Measurements from ENCODE around the gene SLC44A5. TPM values are rescaled to one million over a fixed set of nuclear protein-coding genes. Genes with fewer than 3 reads are reported as not detected.
"Not testable (repeated sequence)": the region's sequence is repeated elsewhere in the genome, so short reads cannot be mapped to it uniquely, and the experiment has no call there.

SLC44A5 gene
- polyA plus RNA-seq, 1 experiment: 0.19 TPM

GRCh38 chr1:75501577-75502295, 109.2 kb downstream of the SLC44A5 start:
- CTCF ChIA-PET: no interaction called here
- Histone ChIP-seq H3K4me3 (ENCODE audit: low read depth, low read length) (no peak overlapping the region), H3K9me3 (ENCODE audit: control insufficient read depth, insufficient read depth, low read length) (no peaks in the 10 kb centered on the region), H3K27ac (ENCODE audit: low read depth, low read length) (no peak overlapping the region), H3K27me3 (ENCODE audit: control insufficient read depth, insufficient read depth, low read length) (no peaks in the 10 kb centered on the region)
- TF ChIP-seq, protein P1, sequence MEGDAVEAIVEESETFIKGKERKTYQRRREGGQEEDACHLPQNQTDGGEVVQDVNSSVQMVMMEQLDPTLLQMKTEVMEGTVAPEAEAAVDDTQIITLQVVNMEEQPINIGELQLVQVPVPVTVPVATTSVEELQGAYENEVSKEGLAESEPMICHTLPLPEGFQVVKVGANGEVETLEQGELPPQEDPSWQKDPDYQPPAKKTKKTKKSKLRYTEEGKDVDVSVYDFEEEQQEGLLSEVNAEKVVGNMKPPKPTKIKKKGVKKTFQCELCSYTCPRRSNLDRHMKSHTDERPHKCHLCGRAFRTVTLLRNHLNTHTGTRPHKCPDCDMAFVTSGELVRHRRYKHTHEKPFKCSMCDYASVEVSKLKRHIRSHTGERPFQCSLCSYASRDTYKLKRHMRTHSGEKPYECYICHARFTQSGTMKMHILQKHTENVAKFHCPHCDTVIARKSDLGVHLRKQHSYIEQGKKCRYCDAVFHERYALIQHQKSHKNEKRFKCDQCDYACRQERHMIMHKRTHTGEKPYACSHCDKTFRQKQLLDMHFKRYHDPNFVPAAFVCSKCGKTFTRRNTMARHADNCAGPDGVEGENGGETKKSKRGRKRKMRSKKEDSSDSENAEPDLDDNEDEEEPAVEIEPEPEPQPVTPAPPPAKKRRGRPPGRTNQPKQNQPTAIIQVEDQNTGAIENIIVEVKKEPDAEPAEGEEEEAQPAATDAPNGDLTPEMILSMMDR (IDR thresholded peaks at IDR 0.05; ENCODE audit: low read depth, low read length): no peak
- no peak for DNase-seq (ENCODE audit: low read depth, low spot score)
- POLR2A ChIA-PET: no interaction called here

- H3K9me3 ChIP-seq (ENCODE audit: control insufficient read depth, insufficient read depth, low read length): peaks cover 4% of the 10 kb centered on the region
- no peak overlapping the region for H3K27ac ChIP-seq (ENCODE audit: low read depth, low read length)
- no peak for DNase-seq (ENCODE audit: low read depth, low spot score)
- CTCF ChIA-PET: no interaction called here
- H3K27me3 ChIP-seq (ENCODE audit: control insufficient read depth, insufficient read depth, low read length): no peaks in the 10 kb centered on the region
- POLR2A ChIA-PET: no interaction called here
- TF ChIP-seq, protein P1 (IDR thresholded peaks at IDR 0.05; ENCODE audit: low read depth, low read length): no peak
- no peak overlapping the region for H3K4me3 ChIP-seq (ENCODE audit: low read depth, low read length)
These were observed 118.9 kb downstream of the SLC44A5 start for GRCh38 chr1:75492011-75492410.

- Histone ChIP-seq H3K27me3 (ENCODE audit: control insufficient read depth, insufficient read depth, low read length) (no peaks in the 10 kb centered on the region), H3K9me3 (ENCODE audit: control insufficient read depth, insufficient read depth, low read length) (peaks cover 9% of the 10 kb centered on the region), H3K27ac (ENCODE audit: low read depth, low read length) (no peak overlapping the region), H3K4me3 (ENCODE audit: low read depth, low read length) (no peak overlapping the region)
- TF ChIP-seq, protein P1 (IDR thresholded peaks at IDR 0.05; ENCODE audit: low read depth, low read length): no peak
- CTCF ChIA-PET: interaction anchor here (0.7 kb wide), 1 partner anchor 145 kb away, joined by 3 read pairs; no protein-coding TSS in a partner anchor
- POLR2A ChIA-PET: no interaction called here
- DNase-seq (ENCODE audit: low read depth, low spot score): no peak
These were observed 123.5 kb downstream of the SLC44A5 start for GRCh38 chr1:75487399-75487798.

DNA sequence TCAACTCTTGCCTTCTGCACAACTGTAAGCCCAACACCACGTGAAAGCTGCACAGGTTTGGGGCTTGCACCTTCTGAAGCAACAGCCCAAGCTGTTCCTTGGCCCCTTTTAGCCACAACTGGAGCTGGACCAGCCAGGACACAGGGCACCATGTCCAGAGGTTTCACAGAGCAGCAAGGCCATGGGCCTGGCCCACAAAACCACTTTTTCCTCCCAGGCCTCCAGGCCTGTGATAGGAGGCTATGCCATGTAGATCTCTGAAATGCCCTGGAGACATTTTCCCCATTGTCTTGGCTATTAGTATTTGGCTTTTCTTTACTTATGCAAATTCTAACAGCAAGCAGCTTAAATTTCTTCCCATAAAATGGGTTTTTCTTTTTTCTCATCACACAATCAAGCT, 126.1 kb downstream of the SLC44A5 start:
- ChIA-PET POLR2A (no interaction called here), CTCF (no interaction called here)
- Histone ChIP-seq H3K27ac (ENCODE audit: low read depth, low read length) (no peak overlapping the region), H3K9me3 (ENCODE audit: control insufficient read depth, insufficient read depth, low read length) (peaks cover 9% of the 10 kb centered on the region), H3K27me3 (ENCODE audit: control insufficient read depth, insufficient read depth, low read length) (no peaks in the 10 kb centered on the region), H3K4me3 (ENCODE audit: low read depth, low read length) (no peak overlapping the region)
- DNase-seq (ENCODE audit: low read depth, low spot score): no peak
- TF ChIP-seq, protein P1 (IDR thresholded peaks at IDR 0.05; ENCODE audit: low read depth, low read length): no peak

- CTCF ChIA-PET: no interaction called here
- Histone ChIP-seq H3K27ac (ENCODE audit: low read depth, low read length) (no peak overlapping the region), H3K27me3 (ENCODE audit: control insufficient read depth, insufficient read depth, low read length) (no peaks in the 10 kb centered on the region), H3K9me3 (ENCODE audit: control insufficient read depth, insufficient read depth, low read length) (peaks cover 9% of the 10 kb centered on the region), H3K4me3 (ENCODE audit: low read depth, low read length) (no peak overlapping the region)
- POLR2A ChIA-PET: no interaction called here
- no peak for DNase-seq (ENCODE audit: low read depth, low spot score)
- TF ChIP-seq, protein P1 (IDR thresholded peaks at IDR 0.05; ENCODE audit: low read depth, low read length): no peak
These were observed 128.0 kb downstream of the SLC44A5 start for GRCh38 chr1:75482951-75483350.

- POLR2A ChIA-PET; H3K27me3 ChIP-seq (ENCODE audit: control insufficient read depth, insufficient read depth, low read length); H3K9me3 ChIP-seq (ENCODE audit: control insufficient read depth, insufficient read depth, low read length); DNase-seq (ENCODE audit: low read depth, low spot score); H3K4me3 ChIP-seq (ENCODE audit: low read depth, low read length); H3K27ac ChIP-seq (ENCODE audit: low read depth, low read length); CTCF ChIA-PET: not testable (repeated sequence)
These were observed 134.4 kb downstream of the SLC44A5 start for GRCh38 chr1:75476486-75476885.

All from AG04450 (cell line).